Progenitor cell of endocrine pancreas (in vitro differentiated cells): Measurements from ENCODE around the gene NAB1. TPM values are rescaled to one million over a fixed set of nuclear protein-coding genes. Genes with fewer than 3 reads are reported as not detected.
A peak's percentile ranks its signal among the peaks of the same experiment; 100 is the strongest.

Source experiments
- DNase-seq: peaks from one replicate; pipeline ENCODE4 v3.0.0; 2021; ENCODE audit warnings: low spot score; ENCODE audit not compliant: unreplicated experiment
- H3K27ac Mint-ChIP-seq: 2 replicates; pipeline ENCODE4 v1.8.0; 2021; ENCODE audit warnings: mild to moderate bottlenecking, moderate library complexity, mixed read lengths
- H3K27me3 Mint-ChIP-seq: 2 replicates; pipeline ENCODE4 v1.8.0; 2021; ENCODE audit warnings: mixed read lengths
- H3K36me3 Mint-ChIP-seq: 2 replicates; pipeline ENCODE4 v1.8.0; 2022; ENCODE audit warnings: mixed read lengths; ENCODE audit not compliant: insufficient read depth
- H3K4me1 Mint-ChIP-seq: 2 replicates; pipeline ENCODE4 v1.8.0; 2021; ENCODE audit warnings: low read depth, mixed read lengths
- H3K4me3 Mint-ChIP-seq: 2 replicates; pipeline ENCODE4 v1.8.0; 2021; ENCODE audit warnings: low read depth, mild to moderate bottlenecking, moderate library complexity, mixed read lengths
- H3K9me3 Mint-ChIP-seq: 2 replicates; pipeline ENCODE4 v1.8.0; 2021; ENCODE audit warnings: low read depth, mixed read lengths
- CTCF ChIP-seq: fragments of 200-600 bp; sonication (generic); IDR thresholded peaks from one replicate; pipeline ENCODE4 v1.5.0; 2021; ENCODE audit warnings: antibody characterized with exemption, mild to moderate bottlenecking; ENCODE audit not compliant: unreplicated experiment
- total RNA-seq: library from RNA; stranded (reverse); gene quantifications from 2 replicates; pipeline ENCODE4 v1.2.1, GENCODE V29; 2021

NAB1 gene
- total RNA-seq, 1 donor from 2014 or later = 64.1 TPM

GRCh38 chr2:190674966-190675650, 26.2 kb downstream of the NAB1 start:
- Mint-ChIP-seq H3K36me3 (peaks cover 22% of the 10 kb centered on the region), H3K4me3 (no peak overlapping the region), H3K4me1 (peaks cover 18% of the 10 kb centered on the region), H3K27ac (no peak overlapping the region), H3K27me3 (no peaks in the 10 kb centered on the region), H3K9me3 (no peaks in the 10 kb centered on the region)
- DNase-seq = no peak
- TF ChIP-seq CTCF = no peak

- no peak overlapping the region for H3K27ac Mint-ChIP-seq
- no peak for TF ChIP-seq CTCF
- no peaks in the 10 kb centered on the region for H3K27me3 Mint-ChIP-seq
- H3K4me3 Mint-ChIP-seq = no peak overlapping the region
- H3K4me1 Mint-ChIP-seq = peaks cover 20% of the 10 kb centered on the region
- peaks cover 19% of the 10 kb centered on the region for H3K36me3 Mint-ChIP-seq
- no peaks in the 10 kb centered on the region for H3K9me3 Mint-ChIP-seq
- no peak for DNase-seq
These were observed 28.4 kb downstream of the NAB1 start for GRCh38 chr2:190677255-190677654.

GRCh38 chr2:190678444-190679162, 29.7 kb downstream of the NAB1 start:
- Mint-ChIP-seq H3K4me1 (peaks cover 20% of the 10 kb centered on the region), H3K27ac (peak overlapping the region; percentile 40), H3K36me3 (peaks cover 15% of the 10 kb centered on the region), H3K27me3 (no peaks in the 10 kb centered on the region), H3K4me3 (no peak overlapping the region), H3K9me3 (no peaks in the 10 kb centered on the region)
- DNase-seq = no peak
- no peak for TF ChIP-seq CTCF

GRCh38 chr2:190679391-190679790, 30.5 kb downstream of the NAB1 start:
- TF ChIP-seq CTCF = no peak
- no peak overlapping the region for H3K27ac Mint-ChIP-seq

GRCh38 chr2:190679813-190680591, 31.1 kb downstream of the NAB1 start:
- peak; percentile 12 for DNase-seq
- no peaks in the 10 kb centered on the region for H3K27me3 Mint-ChIP-seq
- H3K4me3 Mint-ChIP-seq = no peak overlapping the region
- peaks cover 18% of the 10 kb centered on the region for H3K4me1 Mint-ChIP-seq
- peaks cover 12% of the 10 kb centered on the region for H3K36me3 Mint-ChIP-seq
- no peaks in the 10 kb centered on the region for H3K9me3 Mint-ChIP-seq
- peak overlapping the region; percentile 45 for H3K27ac Mint-ChIP-seq
- peak; percentile 66 for TF ChIP-seq CTCF

More at GRCh38 chr2:190679391-190679790, 30.5 kb downstream of the NAB1 start:
- H3K4me1 Mint-ChIP-seq = peaks cover 18% of the 10 kb centered on the region
- no peak overlapping the region for H3K4me3 Mint-ChIP-seq
- H3K9me3 Mint-ChIP-seq = no peaks in the 10 kb centered on the region
- DNase-seq = no peak
- H3K27me3 Mint-ChIP-seq = no peaks in the 10 kb centered on the region
- H3K36me3 Mint-ChIP-seq = peaks cover 12% of the 10 kb centered on the region
